Immature natural killer cell (primary cell): ENCODE data around the gene AKAP8. TPM values are rescaled to one million over a fixed set of nuclear protein-coding genes. Genes with fewer than 3 reads are reported as not detected.
"Not testable (repeated sequence)": the region's sequence is repeated elsewhere in the genome, so short reads cannot be mapped to it uniquely, and the experiment has no call there.

Source experiments
- DNase-seq, 3 donors: peaks; one replicate each; pipeline ENCODE4 v3.0.0; 2022; ENCODE audit warnings: mixed read lengths in 1 of 3
- H3K27ac Mint-ChIP-seq, 6 donors: one replicate each; pipeline ENCODE4 v1.8.0; 2020; ENCODE audit warnings: mixed read lengths in 6 of 6, mild to moderate bottlenecking in 5 of 6, inconsistent platforms in 4 of 6, moderate library complexity in 3 of 6
- H3K27me3 Mint-ChIP-seq, 3 donors: one replicate each; pipeline ENCODE4 v1.8.0; 2020 to 2021; ENCODE audit warnings: low read depth in 3 of 3, mild to moderate bottlenecking in 3 of 3, mixed read lengths in 3 of 3, moderate library complexity in 3 of 3, inconsistent platforms in 1 of 3
- H3K36me3 Mint-ChIP-seq, 3 donors: one replicate each; pipeline ENCODE4 v1.8.0; 2020; ENCODE audit warnings: mixed read lengths in 3 of 3, inconsistent platforms in 2 of 3, mild to moderate bottlenecking in 2 of 3
- H3K4me1 Mint-ChIP-seq, 2 donors: one replicate each; pipeline ENCODE4 v1.8.0; 2020; ENCODE audit warnings: inconsistent platforms in 2 of 2, mild to moderate bottlenecking in 2 of 2, mixed read lengths in 2 of 2, moderate library complexity in 1 of 2
- H3K4me3 Mint-ChIP-seq, 5 donors: one replicate each; pipeline ENCODE4 v1.8.0; 2020; ENCODE audit warnings: mild to moderate bottlenecking in 5 of 5, mixed read lengths in 5 of 5, inconsistent platforms in 3 of 5, moderate library complexity in 3 of 5
- H3K9me3 Mint-ChIP-seq, 6 donors: one replicate each; pipeline ENCODE4 v1.8.0; 2020; ENCODE audit warnings: mild to moderate bottlenecking in 6 of 6, mixed read lengths in 6 of 6, inconsistent platforms in 4 of 6, moderate library complexity in 3 of 6
- polyA plus RNA-seq, 3 donors: library from polyadenylated mRNA; unstranded; fragments of 300-500 nt; fragmentation: Illumina TruSeq; gene quantifications; one replicate each; pipeline ENCODE4 v1.2.3, GENCODE V29; 2021

Gene AKAP8
- polyA plus RNA-seq, 3 donors from 2014 or later: 7.8 to 21.9 (median 11.1) TPM

GRCh38 chr19:15399635-15400034 is 20.0 kb upstream of the AKAP8 start:
- Mint-ChIP-seq H3K4me3 (no peak overlapping the region), H3K36me3 (peaks cover 5 to 18% (median 11%) of the 10 kb centered on the region in 3 donors), H3K9me3 (no peaks in the 10 kb centered on the region), H3K27me3 (peaks cover 0 to 4% (median 2%) of the 10 kb centered on the region in 3 donors), H3K27ac (no peak overlapping the region), H3K4me1 (peaks cover 12 to 15% of the 10 kb centered on the region in 2 donors)
- no peak for DNase-seq

GRCh38 chr19:15399234-15399515 is 19.6 kb upstream of the AKAP8 start:
- Mint-ChIP-seq H3K36me3 (peaks cover 6 to 19% (median 12%) of the 10 kb centered on the region in 3 donors), H3K27ac (no peak overlapping the region), H3K9me3 (no peaks in the 10 kb centered on the region), H3K27me3 (peaks cover 0 to 4% (median 2%) of the 10 kb centered on the region in 3 donors), H3K4me1 (peaks cover 8 to 11% of the 10 kb centered on the region in 2 donors), H3K4me3 (no peak overlapping the region)
- DNase-seq: no peak

- no peaks in the 10 kb centered on the region for H3K9me3 Mint-ChIP-seq
- peaks cover 0 to 4% (median 2%) of the 10 kb centered on the region in 3 donors for H3K27me3 Mint-ChIP-seq
- H3K36me3 Mint-ChIP-seq: peaks cover 10 to 22% (median 16%) of the 10 kb centered on the region in 3 donors
- no peak overlapping the region for H3K4me3 Mint-ChIP-seq
- peaks cover 4 to 6% of the 10 kb centered on the region in 2 donors for H3K4me1 Mint-ChIP-seq
- H3K27ac Mint-ChIP-seq: no peak overlapping the region
- DNase-seq: no peak
These were observed 19.1 kb upstream of the AKAP8 start for GRCh38 chr19:15398501-15399233.

- H3K9me3 Mint-ChIP-seq: no peaks in the 10 kb centered on the region
- peaks cover 0 to 2% of the 10 kb centered on the region in 2 donors for H3K4me1 Mint-ChIP-seq
- H3K4me3 Mint-ChIP-seq: no peak overlapping the region
- H3K27ac Mint-ChIP-seq: peak overlapping the region in 1 of 6 donors; percentile 3
- peaks cover 10 to 29% (median 16%) of the 10 kb centered on the region in 3 donors for H3K36me3 Mint-ChIP-seq
- peaks cover 0 to 4% (median 2%) of the 10 kb centered on the region in 3 donors for H3K27me3 Mint-ChIP-seq
- DNase-seq: no peak
These were observed 18.2 kb upstream of the AKAP8 start for GRCh38 chr19:15397782-15398181.

GRCh38 chr19:15397236-15397635 is 17.6 kb upstream of the AKAP8 start:
- Mint-ChIP-seq H3K36me3 (peaks cover 10 to 31% (median 16%) of the 10 kb centered on the region in 3 donors), H3K27me3 (peaks cover 0 to 4% (median 2%) of the 10 kb centered on the region in 3 donors), H3K9me3 (no peaks in the 10 kb centered on the region), H3K4me1 (no peaks in the 10 kb centered on the region), H3K27ac (no peak overlapping the region), H3K4me3 (no peak overlapping the region)
- no peak for DNase-seq

GRCh38 chr19:15396436-15396835 is 16.8 kb upstream of the AKAP8 start:
- Mint-ChIP-seq H3K27ac (peak overlapping the region in 4 of 6 donors; percentile 2 to 73 (median 46)), H3K36me3 (peaks cover 10 to 31% (median 16%) of the 10 kb centered on the region in 3 donors)

GRCh38 chr19:15395251-15395650 is 15.7 kb upstream of the AKAP8 start:
- H3K4me3 Mint-ChIP-seq: not testable (repeated sequence)
- peak overlapping the region in 2 of 6 donors; percentile 9 to 53 for H3K27ac Mint-ChIP-seq

More at GRCh38 chr19:15396436-15396835, 16.8 kb upstream of the AKAP8 start:
- Mint-ChIP-seq H3K4me3 (no peak overlapping the region), H3K4me1 (no peaks in the 10 kb centered on the region), H3K9me3 (no peaks in the 10 kb centered on the region), H3K27me3 (peaks cover 0 to 4% (median 2%) of the 10 kb centered on the region in 3 donors)
- no peak for DNase-seq

GRCh38 chr19:15394426-15394825 is 14.8 kb upstream of the AKAP8 start:
- peaks cover 13 to 37% (median 16%) of the 10 kb centered on the region in 3 donors for H3K36me3 Mint-ChIP-seq

More at GRCh38 chr19:15395251-15395650, 15.7 kb upstream of the AKAP8 start:
- H3K4me1 Mint-ChIP-seq, H3K27me3 Mint-ChIP-seq, H3K9me3 Mint-ChIP-seq, DNase-seq: not testable (repeated sequence)
- H3K36me3 Mint-ChIP-seq: peaks cover 10 to 37% (median 16%) of the 10 kb centered on the region in 3 donors

GRCh38 chr19:15393963-15394362 is 14.4 kb upstream of the AKAP8 start:
- H3K36me3 Mint-ChIP-seq: peaks cover 16 to 37% (median 16%) of the 10 kb centered on the region in 3 donors
- H3K4me3 Mint-ChIP-seq: no peak overlapping the region

More at GRCh38 chr19:15394426-15394825, 14.8 kb upstream of the AKAP8 start:
- peaks cover 0 to 4% (median 2%) of the 10 kb centered on the region in 3 donors for H3K27me3 Mint-ChIP-seq
- no peak overlapping the region for H3K4me3 Mint-ChIP-seq
- no peaks in the 10 kb centered on the region for H3K9me3 Mint-ChIP-seq
- H3K4me1 Mint-ChIP-seq: no peaks in the 10 kb centered on the region
- no peak overlapping the region for H3K27ac Mint-ChIP-seq
- DNase-seq: no peak

GRCh38 chr19:15390814-15391213 is 11.2 kb upstream of the AKAP8 start:
- Mint-ChIP-seq H3K9me3 (no peaks in the 10 kb centered on the region), H3K27me3 (no peaks in the 10 kb centered on the region), H3K4me3 (no peak overlapping the region), H3K36me3 (peaks cover 5 to 19% (median 11%) of the 10 kb centered on the region in 3 donors), H3K27ac (peak overlapping the region in 2 of 6 donors; percentile 2 to 25), H3K4me1 (peaks cover 0 to 2% of the 10 kb centered on the region in 2 donors)
- DNase-seq: no peak

More at GRCh38 chr19:15393963-15394362, 14.4 kb upstream of the AKAP8 start:
- Mint-ChIP-seq H3K27me3 (peaks cover 0 to 4% (median 2%) of the 10 kb centered on the region in 3 donors), H3K9me3 (no peaks in the 10 kb centered on the region), H3K4me1 (no peaks in the 10 kb centered on the region), H3K27ac (peak overlapping the region in 1 of 6 donors; percentile 47)
- DNase-seq: no peak

GRCh38 chr19:15381864-15382263 is 2.3 kb upstream of the AKAP8 start:
- no peak for DNase-seq
- H3K27me3 Mint-ChIP-seq: peaks cover 10 to 13% (median 11%) of the 10 kb centered on the region in 3 donors
- H3K36me3 Mint-ChIP-seq: peaks cover 0 to 3% (median 0%) of the 10 kb centered on the region in 3 donors
- H3K9me3 Mint-ChIP-seq: no peaks in the 10 kb centered on the region
- peaks cover 23 to 33% of the 10 kb centered on the region in 2 donors for H3K4me1 Mint-ChIP-seq
- peak overlapping the region in 4 of 6 donors; percentile 32 to 77 (median 74) for H3K27ac Mint-ChIP-seq
- peak overlapping the region; percentile 44 to 84 (median 78) for H3K4me3 Mint-ChIP-seq

- Mint-ChIP-seq H3K9me3 (no peaks in the 10 kb centered on the region), H3K27me3 (peaks cover 10 to 13% (median 11%) of the 10 kb centered on the region in 3 donors), H3K27ac (peak overlapping the region in 4 of 6 donors; percentile 32 to 77 (median 74)), H3K36me3 (peaks cover 0 to 3% (median 0%) of the 10 kb centered on the region in 3 donors), H3K4me1 (peaks cover 26 to 38% of the 10 kb centered on the region in 2 donors), H3K4me3 (peak overlapping the region; percentile 44 to 84 (median 78))
- DNase-seq: no peak
These were observed 1.8 kb upstream of the AKAP8 start for GRCh38 chr19:15381429-15381828.

- Mint-ChIP-seq H3K27me3 (peaks cover 10 to 13% (median 11%) of the 10 kb centered on the region in 3 donors), H3K9me3 (no peaks in the 10 kb centered on the region), H3K36me3 (peaks cover 0 to 3% (median 0%) of the 10 kb centered on the region in 3 donors), H3K4me3 (peak overlapping the region; percentile 94 to 100 (median 100)), H3K4me1 (peaks cover 28 to 43% of the 10 kb centered on the region in 2 donors), H3K27ac (peak overlapping the region; percentile 76 to 100 (median 98))
- no peak for DNase-seq
These were observed 536 bp upstream of the AKAP8 start for GRCh38 chr19:15379999-15380647.
